ENCODE data around the gene TEX30.

TEX30 gene

GRCh38 chr13:102721800-102722231 lies 51.8 kb downstream of the TEX30 start:
- Mint-ChIP-seq H3K4me1 (ENCODE audit: low read depth) (no peaks in the 10 kb centered on the region), H3K9me3 (no peaks in the 10 kb centered on the region), H3K36me3 (ENCODE audit: low read depth) (no peaks in the 10 kb centered on the region), H3K4me3 (no peak overlapping the region), H3K27me3 (no peaks in the 10 kb centered on the region), H3K27ac (no peak overlapping the region)
- intact Hi-C loops (cut with micrococcal nuclease): no loop called here

GRCh38 chr13:102718746-102719145 lies 54.8 kb downstream of the TEX30 start:
- no peak overlapping the region for H3K27ac Mint-ChIP-seq
- no peaks in the 10 kb centered on the region for H3K9me3 Mint-ChIP-seq

More at GRCh38 chr13:102718746-102719145, 54.8 kb downstream of the TEX30 start:
- H3K27me3 Mint-ChIP-seq: peaks cover 1% of the 10 kb centered on the region
- H3K4me1 Mint-ChIP-seq (ENCODE audit: low read depth): peaks cover 6% of the 10 kb centered on the region
- H3K36me3 Mint-ChIP-seq (ENCODE audit: low read depth): no peaks in the 10 kb centered on the region
- no peak overlapping the region for H3K4me3 Mint-ChIP-seq
- intact Hi-C loops (cut with micrococcal nuclease): no loop called here
